Uterus (tissue), 2 donors: ENCODE data around the gene FNIP1.

Source experiments
- POLR2A ChIP-seq, 2 donors: fragments of 450-650 bp; IDR thresholded peaks; one replicate each; pipeline ENCODE4 v1.6.1; 2016; ENCODE audit warnings: antibody characterized with exemption in 2 of 2, mild to moderate bottlenecking in 1 of 2, moderate library complexity in 1 of 2
- TF ChIP-seq, protein P1 (sequence below), 4 experiments: fragments of 200-600 bp in 2 of 4; fragments of 450-650 bp in 2 of 4; sonication (generic) in 2 of 4; IDR thresholded peaks; one replicate each; pipeline ENCODE4 v1.5.1; 2016 to 2019; ENCODE audit warnings: antibody characterized with exemption in 4 of 4, mild to moderate bottlenecking in 2 of 4, moderate library complexity in 1 of 4

GRCh38 chr5:131685516-131686171, 111.2 kb downstream of the FNIP1 start:
- TF ChIP-seq, protein P1, sequence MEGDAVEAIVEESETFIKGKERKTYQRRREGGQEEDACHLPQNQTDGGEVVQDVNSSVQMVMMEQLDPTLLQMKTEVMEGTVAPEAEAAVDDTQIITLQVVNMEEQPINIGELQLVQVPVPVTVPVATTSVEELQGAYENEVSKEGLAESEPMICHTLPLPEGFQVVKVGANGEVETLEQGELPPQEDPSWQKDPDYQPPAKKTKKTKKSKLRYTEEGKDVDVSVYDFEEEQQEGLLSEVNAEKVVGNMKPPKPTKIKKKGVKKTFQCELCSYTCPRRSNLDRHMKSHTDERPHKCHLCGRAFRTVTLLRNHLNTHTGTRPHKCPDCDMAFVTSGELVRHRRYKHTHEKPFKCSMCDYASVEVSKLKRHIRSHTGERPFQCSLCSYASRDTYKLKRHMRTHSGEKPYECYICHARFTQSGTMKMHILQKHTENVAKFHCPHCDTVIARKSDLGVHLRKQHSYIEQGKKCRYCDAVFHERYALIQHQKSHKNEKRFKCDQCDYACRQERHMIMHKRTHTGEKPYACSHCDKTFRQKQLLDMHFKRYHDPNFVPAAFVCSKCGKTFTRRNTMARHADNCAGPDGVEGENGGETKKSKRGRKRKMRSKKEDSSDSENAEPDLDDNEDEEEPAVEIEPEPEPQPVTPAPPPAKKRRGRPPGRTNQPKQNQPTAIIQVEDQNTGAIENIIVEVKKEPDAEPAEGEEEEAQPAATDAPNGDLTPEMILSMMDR (IDR thresholded peaks at IDR 0.05), result no peak
- TF ChIP-seq POLR2A (IDR thresholded peaks at IDR 0.05), result no peak
